Heart right ventricle (tissue), 16 donors: ENCODE measurements around the gene LTF. TPM values are rescaled to one million over a fixed set of nuclear protein-coding genes. Genes with fewer than 3 reads are reported as not detected.

Source experiments
- ATAC-seq, 8 donors: fragments of 200-7000 bp; cut with Tn5 transposase; one replicate each; pipeline ENCODE4 v1.9.1; 2020; ENCODE audit warnings: mild to moderate bottlenecking in 8 of 8, moderate library complexity in 8 of 8, moderate number of reproducible peaks in 1 of 8
- DNase-seq, 2 donors: peaks; one replicate each; pipeline ENCODE4 v3.0.0-alpha.2; 2020
- H3K27ac ChIP-seq, 10 donors: fragments of 200-600 bp; sonication (generic) in 2 of 10; one replicate each; pipeline versions ENCODE4 v1.5.0 to v1.8.0; 2020 to 2022; ENCODE audit warnings: mild to moderate bottlenecking in 3 of 10
- H3K27me3 ChIP-seq, 7 donors: fragments of 200-600 bp; one replicate each; pipeline ENCODE4 v1.8.0; 2021 to 2022; ENCODE audit warnings: mild to moderate bottlenecking in 2 of 7
- H3K36me3 ChIP-seq, 9 donors: fragments of 200-600 bp; sonication (generic) in 1 of 9; one replicate each; pipeline versions ENCODE4 v1.5.0 to v1.8.0; 2020 to 2022; ENCODE audit warnings: mild to moderate bottlenecking in 2 of 9
- H3K4me1 ChIP-seq, 9 donors: fragments of 200-600 bp; sonication (generic) in 1 of 9; one replicate each; pipeline versions ENCODE4 v1.5.0 to v1.8.0; 2020 to 2022; ENCODE audit warnings: mild to moderate bottlenecking in 4 of 9
- H3K4me3 ChIP-seq, 10 donors: fragments of 200-600 bp; sonication (generic) in 2 of 10; one replicate each; pipeline versions ENCODE4 v1.5.0 to v1.8.0; 2020 to 2022; ENCODE audit warnings: mild to moderate bottlenecking in 7 of 10, moderate library complexity in 2 of 10
- H3K9me3 ChIP-seq, 11 donors: fragments of 200-600 bp in 10 of 11; sonication (generic) in 2 of 11; one replicate each; pipeline versions ENCODE4 v1.5.0 to v1.8.0; 2013 to 2022; ENCODE audit warnings: mild to moderate bottlenecking in 2 of 11, control low read depth in 1 of 11, moderate library complexity in 1 of 11
- CTCF ChIP-seq, 9 donors: fragments of 200-600 bp; sonication (generic) in 2 of 9; IDR thresholded peaks; one replicate each; pipeline versions ENCODE4 v1.5.0 to v1.8.0; 2021 to 2022; ENCODE audit warnings: antibody characterized with exemption in 9 of 9, mild to moderate bottlenecking in 5 of 9, moderate library complexity in 1 of 9
- WGBS, 2 donors: extraction: QIAGEN DNeasy Blood & Tissue Kit; methylation state at CpG; one replicate each; pipeline ENCODE4 v1.1.7; 2013; ENCODE audit warnings: inconsistent platforms in 1 of 2; 5-methylcytosine and 5-hydroxymethylcytosine counted together
- intact Hi-C, 10 donors: fragments of 100-400 bp; cut with DNase I; formaldehyde crosslinking; loops; one replicate each; pipeline versions ENCODE4 v1.11.1 to v1.14.2; 2022
- polyA plus RNA-seq, 2 donors: library from polyadenylated mRNA; stranded (reverse); fragments of 200-250 nt; gene quantifications; one replicate each; pipeline ENCODE4 v1.2.3, GENCODE V29; 2013
- total RNA-seq, 10 donors: library from RNA; stranded (reverse); fragmentation: NEBNext Ultra II Directional in 3 of 10; extraction: Animal tissue kit (Norgen Biotek cat#: 25700) in 3 of 10; gene quantifications; one replicate each; pipeline versions ENCODE4 v1.2.1 to v1.2.4, GENCODE V29; 2021 to 2023
- donor health status: Arrhythmogenic right ventricular cardiomyopathy.
- donor health status: ischemic (EF 13 %, LVEDD 7.1; RV severe dilation, severe dysfunction).
- donor health status: healthy with polysubstance abuse.
- donor health status: DM: no; HTN: yes; CAD: no.
- donor health status: DM: no; HTN: no; CAD: no.
- donor health status: ischemic (EF 25% LVEDD 6.9; RV normal size, moderate dysfunction).
- donor health status: ischemic (EF 25% LVEDD 5.7; RV mildly dilated, moderate dysfunction).
- donor health status: healthy.
- donor health status: DM: yes; HTN: yes; CAD: no.
- donor health status: Ischemic cardiomyopathy.
- donor health status: ischemic (EF 35%, LVEDD 5.7; RV mildly dilated, moderate dysfunction).
- donor health status: nonischemic (EF 11% LVEDD 7.7; RV severe dilation, severe dysfunction).
- donor health status: DM: yes; HTN: yes; CAD: no.
- donor health status: PGD.
- donor health status: ischemic (EF 29% LVEDD 5.4; RV normal size, mild dysfunction).
- donor health status: nonischemic (EF 23%, LVEDD 6.1; RV moderate dilation, normal function).

Gene LTF
- total and polyA plus RNA-seq, 12 donors, result 1.7 to 7.7 (median 2.9) TPM

- Histone ChIP-seq H3K4me3 (peak overlapping the region in 6 of 10 donors; percentile 7 to 50 (median 44)), H3K27me3 (peaks cover 0 to 37% (median 16%) of the 10 kb centered on the region in 7 donors), H3K36me3 (no peaks in the 10 kb centered on the region), H3K27ac (peak overlapping the region in 8 of 10 donors; percentile 64 to 86 (median 73)), H3K4me1 (peaks cover 0 to 61% (median 29%) of the 10 kb centered on the region in 9 donors), H3K9me3 (no peaks in the 10 kb centered on the region)
- peak in 4 of 8 donors; percentile 3 to 8 (median 4) for ATAC-seq
- no peak for DNase-seq
- WGBS, 2 donors, result 67 to 79% methylated on average over 8 of the region's 8 CpGs
- intact Hi-C loops, result loop anchor here in 2 of 10 donors (2.0 kb wide), 1 partner anchor 25 kb away; no protein-coding TSS in a partner anchor
- no peak for TF ChIP-seq CTCF (IDR thresholded peaks at IDR 0.05)
Observed at GRCh38 chr3:46463868-46464241, 850 bp downstream of the LTF start.

GRCh38 chr3:46463120-46463867, 1.4 kb downstream of the LTF start:
- Histone ChIP-seq H3K9me3 (no peaks in the 10 kb centered on the region), H3K27ac (peak overlapping the region; percentile 41 to 86 (median 76)), H3K36me3 (no peaks in the 10 kb centered on the region), H3K27me3 (peaks cover 0 to 37% (median 16%) of the 10 kb centered on the region in 7 donors), H3K4me1 (peaks cover 0 to 55% (median 23%) of the 10 kb centered on the region in 9 donors), H3K4me3 (peak overlapping the region; percentile 7 to 50 (median 42))
- intact Hi-C loops, result loop anchor here in 2 of 10 donors (2.0 kb wide), 1 partner anchor 26 kb away; no protein-coding TSS in a partner anchor
- no peak for TF ChIP-seq CTCF (IDR thresholded peaks at IDR 0.05)
- WGBS, 2 donors, result 51 to 58% methylated on average over 6 of the region's 6 CpGs
- peak; percentile 45 to 63 for DNase-seq
- peak; percentile 52 to 88 (median 76) for ATAC-seq

GRCh38 chr3:46462511-46462910, 2.2 kb downstream of the LTF start:
- peak in 7 of 8 donors; percentile 9 to 55 (median 43) for ATAC-seq

More at GRCh38 chr3:46462511-46462910, 2.2 kb downstream of the LTF start:
- Histone ChIP-seq H3K4me1 (peaks cover 0 to 51% (median 21%) of the 10 kb centered on the region in 9 donors), H3K27ac (peak overlapping the region; percentile 41 to 86 (median 76)), H3K4me3 (peak overlapping the region in 9 of 10 donors; percentile 7 to 50 (median 42)), H3K9me3 (no peaks in the 10 kb centered on the region), H3K36me3 (no peaks in the 10 kb centered on the region), H3K27me3 (peaks cover 0 to 37% (median 16%) of the 10 kb centered on the region in 7 donors)
- intact Hi-C loops, result loop anchor here in 2 of 10 donors (2.0 kb wide), 1 partner anchor 26 kb away; no protein-coding TSS in a partner anchor
- WGBS, 2 donors, result 53 to 67% methylated on average over 3 of the region's 3 CpGs
- no peak for DNase-seq
- TF ChIP-seq CTCF (IDR thresholded peaks at IDR 0.05), result peak in 1 of 9 donors; percentile 4
